GM18861 (cell line): ENCODE results near the gene CD72.
A peak's percentile ranks its signal among the peaks of the same experiment; 100 is the strongest.
"Not testable (repeated sequence)": the region's sequence is repeated elsewhere in the genome, so short reads cannot be mapped to it uniquely, and the experiment has no call there.

Experiments used
- ATAC-seq: cut with Tn5 transposase; IDR thresholded peaks from one replicate; pipeline ENCODE4 v1.9.1; 2021; ENCODE audit not compliant: unreplicated experiment

The CD72 gene

DNA sequence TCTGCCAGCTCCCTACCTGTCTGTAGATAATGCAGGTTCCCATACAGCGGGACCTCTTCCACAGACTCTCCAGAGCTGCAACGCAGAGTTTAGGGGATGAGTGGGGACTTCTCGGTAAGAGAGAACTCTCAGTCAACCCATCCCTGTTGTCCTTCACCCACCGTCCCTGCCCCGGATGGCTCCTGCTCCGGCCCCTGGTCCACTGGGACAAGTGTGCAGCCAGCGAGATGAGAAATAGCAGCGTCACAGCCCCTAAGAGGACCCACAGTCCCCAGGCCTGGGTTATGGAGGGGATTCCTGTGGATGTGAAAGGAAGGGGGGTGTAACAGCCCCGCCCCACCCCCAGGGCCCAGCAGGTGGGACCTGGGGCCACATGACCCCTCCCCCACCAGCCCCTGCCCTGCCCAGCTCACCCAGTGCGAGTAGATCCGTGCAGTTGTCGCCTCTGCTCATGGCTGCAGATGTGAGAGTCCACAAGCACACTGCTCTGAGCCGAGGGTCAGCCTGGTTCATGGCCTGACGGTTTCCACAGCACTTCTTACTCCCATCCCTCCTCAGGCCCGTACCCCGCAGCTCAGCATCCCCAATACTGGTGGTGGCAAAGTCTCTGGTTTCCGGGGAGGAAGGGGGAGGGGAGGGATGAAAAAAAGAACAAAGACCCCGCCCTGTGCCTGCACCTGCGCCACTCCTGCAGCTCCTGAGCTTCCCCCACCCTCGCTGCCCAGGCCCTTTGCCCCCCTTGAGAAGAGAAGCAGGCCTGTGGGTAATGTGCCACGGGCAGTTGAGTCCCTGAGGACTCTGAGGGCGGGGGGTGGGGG lies 32.3 kb upstream of the CD72 start, which contains the start of gene SIT1:
Gene SIT1, minus strand, starts transcription at position 591 of the 818 bp plus-strand sequence. Its CDS starts 78 bp downstream, at position 513.
- no peak for ATAC-seq

GRCh38 chr9:35649431-35650340 lies 31.5 kb upstream of the CD72 start:
- ATAC-seq: no peak

GRCh38 chr9:35646533-35647265 lies 28.5 kb upstream of the CD72 start:
- peak; percentile 84 for ATAC-seq

- ATAC-seq: peak; percentile 17
These were observed 27.9 kb upstream of the CD72 start for GRCh38 chr9:35646153-35646532.

DNA sequence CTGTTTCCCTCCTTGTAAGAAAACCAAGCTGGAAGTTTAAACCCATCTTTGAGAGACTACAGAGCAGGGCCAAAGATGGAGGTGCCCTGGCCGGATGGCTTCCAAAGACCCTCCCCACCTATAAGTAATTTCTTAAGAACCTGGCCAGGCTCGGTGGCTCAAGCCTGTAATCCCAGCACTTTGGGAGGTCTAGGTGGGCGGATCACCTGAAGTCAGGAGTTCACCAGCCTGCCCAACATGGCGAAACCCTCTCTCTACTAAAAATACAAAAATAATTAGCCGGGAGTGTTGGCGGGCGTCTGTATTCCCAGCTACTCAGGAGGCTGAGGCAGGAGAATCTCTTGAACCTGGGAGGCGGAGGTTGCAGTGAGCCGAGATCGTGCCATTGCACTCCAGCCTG lies 27.5 kb upstream of the CD72 start:
- ATAC-seq: not testable (repeated sequence)

DNA sequence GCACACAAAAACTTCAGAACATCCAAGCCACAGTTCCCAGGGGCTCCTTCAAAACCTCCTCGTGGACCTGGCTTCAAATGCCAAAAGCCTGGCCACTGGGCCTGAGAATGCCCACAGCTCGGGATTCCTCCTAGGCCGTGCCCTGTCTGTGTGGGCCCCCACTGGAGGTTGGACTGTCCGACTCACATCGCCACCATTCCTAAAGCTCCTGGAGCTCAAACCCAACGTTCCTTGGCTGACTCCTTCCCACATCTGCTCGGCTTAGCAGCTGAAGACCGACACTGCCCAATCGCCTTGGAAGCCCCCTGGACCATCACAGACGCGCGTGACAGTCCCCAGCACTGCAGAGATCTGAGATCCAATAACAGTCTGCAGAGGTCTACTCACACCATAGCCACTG lies 24.8 kb upstream of the CD72 start:
- ATAC-seq: no peak

- not testable (repeated sequence) for ATAC-seq
These were observed 23.3 kb upstream of the CD72 start for GRCh38 chr9:35641478-35641877.

- ATAC-seq: not testable (repeated sequence)
These were observed 22.2 kb upstream of the CD72 start for GRCh38 chr9:35640431-35640830.

DNA sequence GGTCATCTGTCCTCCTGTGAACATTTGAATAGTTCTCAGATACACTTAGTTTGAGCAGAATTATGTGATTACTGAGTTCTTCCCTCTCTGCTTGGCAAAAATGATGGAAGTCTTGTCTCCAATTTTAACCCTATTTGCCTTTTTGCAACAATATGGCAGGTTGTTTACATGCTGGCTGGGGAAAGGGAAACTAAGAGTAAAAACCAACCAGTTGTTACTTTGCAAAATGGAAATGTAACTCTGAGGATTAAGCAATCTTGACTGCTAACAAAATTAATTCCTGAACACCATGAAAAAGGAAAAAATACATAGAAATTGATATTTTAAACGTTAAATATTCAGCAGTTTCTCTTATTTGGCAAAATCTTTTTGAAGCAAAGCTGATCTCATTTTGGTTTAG lies 21.4 kb upstream of the CD72 start:
- no peak for ATAC-seq

GRCh38 chr9:35639225-35639624 lies 21.0 kb upstream of the CD72 start:
- not testable (repeated sequence) for ATAC-seq

DNA sequence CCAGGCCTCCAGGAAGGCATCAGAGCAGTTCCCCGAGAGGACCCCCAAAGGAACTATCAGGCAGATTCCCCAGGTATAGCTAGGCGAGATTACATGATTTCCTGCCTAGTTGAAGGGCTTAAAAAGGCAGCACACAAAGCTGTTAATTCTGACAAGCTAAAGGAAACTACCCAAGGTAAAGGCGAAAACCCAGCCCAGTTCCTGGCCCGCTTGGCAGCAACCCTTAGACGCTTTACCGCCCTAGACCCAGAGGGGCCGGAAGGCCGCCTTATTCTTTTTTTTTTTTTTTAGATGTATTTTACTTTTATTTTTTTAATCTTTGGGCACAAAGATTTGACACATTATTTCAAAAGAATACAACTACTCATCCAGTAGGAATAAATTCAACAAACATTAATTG lies 20.5 kb upstream of the CD72 start:
- not testable (repeated sequence) for ATAC-seq

DNA sequence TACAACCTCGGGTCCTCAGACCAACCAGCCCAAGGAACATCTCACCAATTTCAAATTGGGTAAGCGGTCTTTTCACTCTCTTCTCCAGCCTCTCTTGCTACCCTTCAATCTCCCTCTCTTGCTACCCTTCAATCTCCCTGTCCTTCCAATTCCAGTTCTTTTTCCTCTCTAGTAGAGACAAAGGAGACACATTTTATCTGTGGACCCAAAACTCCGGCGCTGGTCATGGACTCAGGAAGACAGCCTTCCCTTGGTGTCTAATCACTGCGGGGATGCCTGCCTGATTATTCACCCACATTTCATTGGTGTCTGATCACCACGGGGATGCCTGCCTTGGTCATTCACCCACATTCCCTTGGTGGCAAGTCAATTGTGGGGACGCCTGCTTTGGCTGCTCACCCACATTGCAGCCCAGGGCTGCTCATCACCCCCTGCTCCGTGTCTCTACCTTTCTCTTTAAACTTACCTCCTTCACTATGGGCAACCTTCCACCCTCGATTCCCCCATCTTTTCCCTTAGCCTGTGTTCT lies 19.3 kb upstream of the CD72 start:
- ATAC-seq: not testable (repeated sequence)

DNA sequence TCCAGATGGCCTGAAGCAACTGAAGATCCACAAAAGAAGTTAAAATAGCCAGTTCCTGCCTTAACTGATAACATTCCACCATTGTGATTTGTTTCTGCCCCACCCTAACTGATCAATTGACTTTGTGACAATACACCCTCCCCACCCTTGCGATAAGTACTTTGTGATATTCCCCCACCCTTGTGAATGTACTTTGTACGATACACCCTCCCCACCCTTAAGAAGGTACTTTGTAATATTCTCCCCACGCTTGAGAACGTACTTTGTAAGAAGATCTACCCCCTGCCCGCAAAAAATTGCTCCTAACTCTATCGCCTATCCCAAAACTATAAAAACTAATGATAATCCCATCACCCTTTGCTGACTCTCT lies 18.6 kb upstream of the CD72 start:
- not testable (repeated sequence) for ATAC-seq

GRCh38 chr9:35636135-35636876 lies 18.1 kb upstream of the CD72 start:
- ATAC-seq: no peak

DNA sequence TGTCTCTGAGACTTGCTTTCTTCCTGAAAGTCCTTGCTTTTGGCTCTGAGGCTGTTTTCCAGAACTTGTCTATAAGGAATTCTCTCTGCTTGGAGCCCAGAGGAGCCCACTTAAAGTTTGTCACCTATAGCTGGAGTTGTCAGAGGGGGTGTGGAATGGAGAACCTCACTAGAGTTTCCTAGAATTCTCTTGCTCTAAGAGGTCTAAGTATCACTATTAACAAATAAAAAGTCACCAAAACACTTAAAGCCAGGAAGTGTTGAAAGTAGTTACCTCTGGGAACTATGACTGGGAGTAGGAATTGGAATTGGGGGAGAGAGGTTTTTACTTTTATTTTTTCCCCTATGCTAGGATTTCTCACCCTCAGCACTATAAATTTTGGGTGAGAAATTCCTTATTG lies 17.5 kb upstream of the CD72 start:
- no peak for ATAC-seq

GRCh38 chr9:35629597-35629996 lies 11.4 kb upstream of the CD72 start:
- no peak for ATAC-seq

DNA sequence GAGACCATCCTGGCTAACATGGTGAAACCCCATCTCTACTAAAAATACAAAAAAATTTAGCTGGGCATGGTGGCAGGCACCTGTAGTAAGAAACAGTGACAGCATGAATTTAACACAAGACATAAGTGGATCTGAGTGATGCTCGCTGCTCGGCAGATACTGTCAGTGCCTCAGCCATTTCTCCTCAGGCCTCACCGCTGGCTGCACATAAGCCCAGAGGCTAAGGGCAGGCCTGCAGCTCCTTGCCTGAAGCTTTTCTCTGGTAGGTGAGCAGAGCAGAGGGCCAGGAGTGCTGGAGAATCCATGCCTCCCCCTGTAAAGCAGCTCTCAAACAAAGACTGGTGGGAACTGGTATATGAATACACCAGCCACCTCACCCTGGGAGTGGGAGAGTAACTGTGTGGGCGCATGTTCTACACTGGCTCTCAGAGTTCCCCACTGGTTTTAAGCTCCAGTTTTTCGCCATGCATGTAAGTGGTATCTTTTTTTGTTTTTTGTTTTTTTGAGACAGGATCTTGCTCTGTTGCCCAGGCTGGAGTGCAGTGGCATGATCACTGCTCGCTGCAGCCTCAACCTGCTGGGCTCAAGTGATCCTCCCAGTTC lies 10.3 kb upstream of the CD72 start:
- no peak for ATAC-seq

- no peak for ATAC-seq
These were observed 9.4 kb upstream of the CD72 start for GRCh38 chr9:35627575-35627974.

GRCh38 chr9:35619800-35620158 lies 1.6 kb upstream of the CD72 start:
- ATAC-seq: peak; percentile 39
